Measurements from ENCODE around the gene HAGH.
"Not testable (repeated sequence)": the region's sequence is repeated elsewhere in the genome, so short reads cannot be mapped to it uniquely, and the experiment has no call there.

Gene HAGH

GRCh38 chr16:1810106-1810505, 16.5 kb downstream of the HAGH start:
- DNase-seq (ENCODE audit: low read depth) = no peak

- no peak for DNase-seq (ENCODE audit: low read depth)
Measured at GRCh38 chr16:1809281-1809801, 17.3 kb downstream of the HAGH start.

GRCh38 chr16:1808691-1809090, 17.9 kb downstream of the HAGH start:
- DNase-seq (ENCODE audit: low read depth) = no peak

GRCh38 chr16:1807626-1808025, 19.0 kb downstream of the HAGH start:
- DNase-seq (ENCODE audit: low read depth) = no peak

- no peak for DNase-seq (ENCODE audit: low read depth)
Measured at GRCh38 chr16:1800701-1801100, 25.9 kb downstream of the HAGH start.

- DNase-seq (ENCODE audit: low read depth) = not testable (repeated sequence)
Measured at GRCh38 chr16:1799263-1799662, 27.4 kb downstream of the HAGH start.

- DNase-seq (ENCODE audit: low read depth) = no peak
Measured at GRCh38 chr16:1794908-1795666, 31.5 kb downstream of the HAGH start.

GRCh38 chr16:1794221-1794871, 32.3 kb downstream of the HAGH start:
- DNase-seq (ENCODE audit: low read depth) = no peak

GRCh38 chr16:1793578-1794220, 32.9 kb downstream of the HAGH start, which contains the start of gene IGFALS:
TSS of gene IGFALS (minus strand) at chr16:1793705. CDS start at chr16:1793652, 53 bp downstream.
- DNase-seq (ENCODE audit: low read depth) = no peak

- no peak for DNase-seq (ENCODE audit: low read depth)
Measured at GRCh38 chr16:1792836-1793577, 33.6 kb downstream of the HAGH start.

- DNase-seq (ENCODE audit: low read depth) = no peak
Measured at GRCh38 chr16:1791943-1792812, 34.4 kb downstream of the HAGH start.

GRCh38 chr16:1791256-1791942, 35.2 kb downstream of the HAGH start:
- no peak for DNase-seq (ENCODE audit: low read depth)

GRCh38 chr16:1790611-1791255, 35.9 kb downstream of the HAGH start:
- no peak for DNase-seq (ENCODE audit: low read depth)

GRCh38 chr16:1790261-1790610, 36.4 kb downstream of the HAGH start:
- no peak for DNase-seq (ENCODE audit: low read depth)

- no peak for DNase-seq (ENCODE audit: low read depth)
Measured at GRCh38 chr16:1789643-1790045, 37.0 kb downstream of the HAGH start.

- no peak for DNase-seq (ENCODE audit: low read depth)
Measured at GRCh38 chr16:1788708-1789100, 37.9 kb downstream of the HAGH start.

- DNase-seq (ENCODE audit: low read depth) = no peak
Measured at GRCh38 chr16:1788095-1788707, 38.4 kb downstream of the HAGH start.

GRCh38 chr16:1787322-1788094, 39.1 kb downstream of the HAGH start:
- DNase-seq (ENCODE audit: low read depth) = no peak

GRCh38 chr16:1787056-1787321, 39.6 kb downstream of the HAGH start:
- no peak for DNase-seq (ENCODE audit: low read depth)
